Erythroblast (primary cell): ENCODE measurements around the gene TJP1.

ENCODE experiments used
- DNase-seq, 2 experiments: peaks; one replicate each; lab custom pipeline; 2025; lab: John Stamatoyannopoulos, UW
- GATA1 ChIP-seq: IDR thresholded peaks from 2 replicates; pipeline ENCODE4 v1.6.1; 2011; ENCODE audit warnings: low read depth, mild to moderate bottlenecking, control low read depth, low read length, moderate library complexity
- POLR2A ChIP-seq: IDR thresholded peaks from 2 replicates; pipeline ENCODE4 v1.6.1; 2011; ENCODE audit warnings: mild to moderate bottlenecking, low read length

Gene TJP1

GRCh38 chr15:29853211-29853987 is 31.1 kb upstream of the TJP1 start:
- TF ChIP-seq POLR2A (no peak), GATA1 (no peak)
- DNase-seq = no peak

- DNase-seq = no peak
- TF ChIP-seq GATA1 = no peak
- TF ChIP-seq POLR2A = no peak
Measured at GRCh38 chr15:29852201-29852600, 29.9 kb upstream of the TJP1 start.

GRCh38 chr15:29849716-29850115 is 27.4 kb upstream of the TJP1 start:
- TF ChIP-seq POLR2A (no peak), GATA1 (no peak)
- no peak for DNase-seq

- TF ChIP-seq POLR2A (no peak), GATA1 (no peak)
- DNase-seq = no peak
Measured at GRCh38 chr15:29849218-29849617, 26.9 kb upstream of the TJP1 start.

- TF ChIP-seq POLR2A = no peak
- TF ChIP-seq GATA1 = no peak
- no peak for DNase-seq
Measured at GRCh38 chr15:29844290-29844903, 22.1 kb upstream of the TJP1 start.

- TF ChIP-seq POLR2A = no peak
- TF ChIP-seq GATA1 = no peak
- no peak for DNase-seq
Measured at GRCh38 chr15:29842290-29842689, 20.0 kb upstream of the TJP1 start.

GRCh38 chr15:29840926-29841325 is 18.7 kb upstream of the TJP1 start:
- no peak for DNase-seq

GRCh38 chr15:29840054-29840453 is 17.8 kb upstream of the TJP1 start:
- no peak for DNase-seq
- no peak for TF ChIP-seq POLR2A

More at GRCh38 chr15:29840926-29841325, 18.7 kb upstream of the TJP1 start:
- TF ChIP-seq GATA1 = no peak
- TF ChIP-seq POLR2A = no peak

GRCh38 chr15:29838352-29839010 is 16.2 kb upstream of the TJP1 start:
- no peak for DNase-seq
- TF ChIP-seq GATA1 = no peak
- TF ChIP-seq POLR2A = no peak

GRCh38 chr15:29835301-29835700 is 13.0 kb upstream of the TJP1 start:
- DNase-seq = no peak
- TF ChIP-seq GATA1 (no peak), POLR2A (no peak)

- TF ChIP-seq POLR2A (no peak), GATA1 (no peak)
- no peak for DNase-seq
Measured at GRCh38 chr15:29832709-29833108, 10.4 kb upstream of the TJP1 start.

- no peak for TF ChIP-seq GATA1
- TF ChIP-seq POLR2A = no peak
Measured at GRCh38 chr15:29826908-29827820, 4.9 kb upstream of the TJP1 start.

GRCh38 chr15:29825227-29825626 is 3.0 kb upstream of the TJP1 start:
- TF ChIP-seq GATA1 = no peak
- TF ChIP-seq POLR2A = no peak
- no peak for DNase-seq

More at GRCh38 chr15:29826908-29827820, 4.9 kb upstream of the TJP1 start:
- DNase-seq = no peak
